GM12892 (cell line): Measurements from ENCODE around the gene KCNK1.

Source experiments
- DNase-seq: peaks from one replicate; pipeline ENCODE4 v3.0.0; 2011; ENCODE audit not compliant: insufficient read length
- FAIRE-seq: peaks from 2 replicates; lab custom pipeline; 2011; peaks lifted over from hg19 to GRCh38; lab: Jason Lieb, UNC
- POLR2A ChIP-seq: IDR thresholded peaks from 2 replicates; pipeline ENCODE4 v1.6.1; 2011; ENCODE audit warnings: low read depth, low read length, control low read depth
- POLR2AphosphoS5 ChIP-seq: IDR thresholded peaks from 2 replicates; pipeline ENCODE4 v1.6.1; 2011; ENCODE audit warnings: low read depth, low read length, control low read depth
- TAF1 ChIP-seq: IDR thresholded peaks from 2 replicates; pipeline ENCODE4 v1.6.1; 2011; ENCODE audit warnings: low read depth, mild to moderate bottlenecking, control low read depth, low read length, borderline replicate concordance

Gene KCNK1

DNA sequence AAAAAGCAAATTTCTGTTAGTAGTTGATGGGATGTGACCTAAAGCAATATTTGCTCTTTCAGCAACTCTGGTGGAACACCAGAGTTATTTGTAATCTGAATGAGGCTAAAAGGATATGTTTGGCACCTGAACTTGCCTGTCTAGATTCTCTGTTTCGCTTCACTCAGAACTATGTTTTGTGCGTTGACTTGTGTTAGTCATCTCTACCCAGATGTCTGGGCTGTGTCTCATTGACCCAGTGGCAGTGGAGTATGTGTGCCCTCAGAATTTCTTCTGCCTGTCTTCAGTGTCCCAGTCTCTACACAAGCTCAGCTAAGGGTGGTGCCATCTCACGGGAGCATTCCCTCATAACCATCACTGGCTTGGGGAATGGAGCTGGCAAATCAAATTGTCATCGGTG, 13.9 kb downstream of the KCNK1 start:
- DNase-seq, result peak; percentile 19
- FAIRE-seq, result peak; percentile 54
- TF ChIP-seq TAF1, result no peak
- TF ChIP-seq POLR2AphosphoS5, result no peak
- no peak for TF ChIP-seq POLR2A

DNA sequence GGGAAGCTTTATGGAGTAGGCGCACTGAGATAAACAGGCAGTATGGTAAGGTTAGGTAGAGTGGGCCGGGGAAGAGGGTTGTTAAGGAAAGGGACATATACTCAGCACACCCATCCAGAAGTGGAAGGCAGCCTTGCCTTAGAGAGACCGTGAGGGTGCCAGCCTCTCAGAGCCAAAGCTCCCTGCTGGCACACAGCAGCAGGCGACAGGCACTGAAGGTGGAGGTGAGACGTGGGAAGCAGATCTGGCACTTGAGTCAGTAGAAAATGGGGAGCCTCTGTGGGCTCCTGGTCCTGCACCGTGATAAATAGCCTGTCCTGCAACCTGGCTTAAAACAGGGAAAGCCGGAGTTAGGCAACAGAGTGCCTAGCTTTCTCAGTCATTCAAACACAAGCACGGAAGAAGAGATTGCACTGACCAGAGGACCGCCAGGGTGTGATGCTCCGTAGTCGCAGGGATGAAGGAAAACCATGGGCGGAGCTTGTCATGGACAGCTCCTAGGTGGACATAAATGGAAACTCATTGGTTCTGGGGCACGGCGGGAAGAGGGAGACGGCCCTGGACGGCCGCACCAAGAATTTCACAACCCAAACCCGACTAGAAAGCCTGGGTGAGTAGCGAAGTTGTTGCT, 15.5 kb downstream of the KCNK1 start:
- FAIRE-seq (no peak), DNase-seq (no peak)
- TF ChIP-seq POLR2AphosphoS5, result no peak
- no peak for TF ChIP-seq TAF1
- no peak for TF ChIP-seq POLR2A

DNA sequence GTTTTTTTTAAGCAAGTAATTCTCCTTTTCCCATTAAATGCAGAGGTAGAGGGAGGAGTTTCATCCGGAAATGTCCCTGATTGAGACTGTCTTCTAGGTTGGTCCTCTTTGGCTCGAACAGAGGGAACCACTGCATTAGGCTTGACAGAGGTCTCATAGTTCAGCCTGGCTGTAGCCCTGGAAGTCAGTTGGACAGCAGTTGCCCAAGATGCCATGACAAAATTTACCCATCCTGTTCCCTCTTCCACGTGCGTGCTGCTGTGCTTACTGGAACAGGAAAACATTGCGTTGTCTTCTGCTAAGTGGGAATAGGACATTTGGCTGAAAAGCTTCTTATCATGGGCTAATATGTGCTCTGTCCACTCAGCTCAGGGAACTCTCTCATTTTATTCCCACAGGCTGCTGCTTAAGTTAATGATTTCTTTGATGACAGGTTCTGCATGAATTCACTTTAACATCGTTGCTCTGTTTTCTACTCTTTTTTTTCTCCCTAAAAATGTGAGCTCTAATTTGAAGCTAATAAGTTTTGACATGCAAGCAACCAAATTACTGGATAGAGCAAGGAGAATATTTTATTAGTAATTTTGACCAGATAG, 18.0 kb downstream of the KCNK1 start:
- DNase-seq (no peak), FAIRE-seq (no peak)
- no peak for TF ChIP-seq POLR2AphosphoS5
- no peak for TF ChIP-seq POLR2A
- no peak for TF ChIP-seq TAF1

DNA sequence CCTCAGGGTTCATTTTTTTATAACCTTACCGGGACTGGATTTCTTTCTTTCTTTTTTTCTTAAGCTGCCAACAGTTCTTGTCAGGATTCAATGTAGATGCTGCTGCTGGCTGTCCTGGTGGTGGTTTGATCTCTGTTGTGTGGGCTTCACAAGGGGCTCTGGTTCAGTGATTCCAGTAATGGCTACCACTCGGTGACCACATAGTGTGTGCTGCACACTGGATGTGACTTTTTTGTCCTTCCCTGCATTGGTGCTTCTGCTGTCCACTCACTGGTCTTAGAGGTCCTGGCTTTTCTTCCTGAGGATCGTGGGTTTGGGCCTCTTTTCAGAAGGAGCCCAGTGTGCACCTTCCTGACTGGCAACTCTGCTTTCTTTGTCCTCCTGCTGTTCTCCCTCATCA, 18.5 kb downstream of the KCNK1 start:
- TF ChIP-seq POLR2A, result no peak
- no peak for TF ChIP-seq POLR2AphosphoS5
- TF ChIP-seq TAF1, result no peak
- DNase-seq (no peak), FAIRE-seq (no peak)

GRCh38 chr1:233635765-233636502, 22.0 kb downstream of the KCNK1 start:
- DNase-seq (no peak), FAIRE-seq (no peak)
- TF ChIP-seq TAF1 (no peak), POLR2A (no peak), POLR2AphosphoS5 (no peak)

DNA sequence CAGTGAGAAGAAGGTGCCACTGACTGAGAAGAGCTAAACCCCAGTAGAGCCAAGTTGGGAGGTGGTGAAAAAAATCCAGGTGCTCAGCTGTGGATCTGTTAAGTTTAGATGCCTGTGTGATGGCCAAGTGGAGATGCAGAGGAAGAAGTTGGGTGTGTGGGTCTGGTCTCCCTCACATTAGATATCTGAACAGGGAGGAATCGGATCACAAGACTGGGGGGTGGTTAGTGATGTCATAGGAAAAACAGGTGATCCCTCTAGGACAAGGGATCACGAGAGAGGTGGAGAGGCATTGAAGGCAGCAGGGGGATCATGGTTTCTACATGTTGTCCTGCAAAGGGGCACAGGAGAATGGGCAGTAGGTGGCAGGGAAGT, 22.6 kb downstream of the KCNK1 start:
- DNase-seq, result no peak
- no peak for FAIRE-seq
- TF ChIP-seq TAF1 (no peak), POLR2AphosphoS5 (no peak), POLR2A (no peak)

- no peak for FAIRE-seq
- no peak for DNase-seq
- TF ChIP-seq POLR2AphosphoS5 (no peak), TAF1 (no peak), POLR2A (no peak)
Observed at GRCh38 chr1:233638513-233638912, 24.6 kb downstream of the KCNK1 start.

DNA sequence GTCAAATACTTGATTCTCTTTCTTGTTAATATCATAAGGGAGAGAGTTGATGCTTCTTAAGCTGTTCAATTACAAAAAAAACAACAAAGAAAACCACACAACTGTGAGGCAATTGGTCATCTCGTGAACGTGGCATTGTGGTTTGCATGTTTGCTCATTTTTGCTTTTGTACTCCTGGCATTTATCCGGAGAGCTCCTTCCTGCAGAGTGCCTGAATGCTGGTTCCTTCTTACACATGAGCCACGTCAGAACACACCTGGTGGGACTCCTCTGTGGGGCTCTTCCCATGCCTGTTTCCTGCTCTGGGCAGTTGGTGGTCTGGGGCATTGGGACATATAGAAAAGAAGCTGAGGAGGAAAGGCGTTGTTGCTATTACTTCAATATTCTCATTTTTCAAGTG, 25.7 kb downstream of the KCNK1 start:
- FAIRE-seq (peak; percentile 51), DNase-seq (no peak)
- TF ChIP-seq POLR2AphosphoS5, result no peak
- TF ChIP-seq TAF1, result no peak
- no peak for TF ChIP-seq POLR2A

DNA sequence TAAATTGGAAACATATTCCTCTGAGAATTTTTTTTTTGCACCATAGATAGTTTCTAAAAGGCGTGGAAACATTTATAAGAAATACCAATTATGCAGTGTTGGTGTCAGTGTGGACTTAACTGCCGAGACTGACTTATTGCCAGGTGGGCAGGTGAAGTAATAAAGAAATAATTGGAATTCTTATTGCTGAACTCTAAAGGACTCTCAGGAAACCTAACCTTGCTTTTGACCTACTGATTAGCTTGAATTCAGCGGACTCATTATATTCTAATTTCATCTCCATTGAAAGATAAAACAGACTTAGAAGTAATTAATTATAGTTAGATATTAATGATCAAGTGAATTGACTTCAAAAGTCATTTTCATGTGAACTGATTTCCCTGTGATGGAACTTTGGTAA, 26.3 kb downstream of the KCNK1 start:
- no peak for TF ChIP-seq POLR2A
- no peak for TF ChIP-seq POLR2AphosphoS5
- TF ChIP-seq TAF1, result no peak
- DNase-seq (no peak), FAIRE-seq (no peak)

- FAIRE-seq (no peak), DNase-seq (no peak)
- TF ChIP-seq POLR2A (no peak), TAF1 (no peak), POLR2AphosphoS5 (no peak)
Observed at GRCh38 chr1:233641029-233641428, 27.1 kb downstream of the KCNK1 start.

DNA sequence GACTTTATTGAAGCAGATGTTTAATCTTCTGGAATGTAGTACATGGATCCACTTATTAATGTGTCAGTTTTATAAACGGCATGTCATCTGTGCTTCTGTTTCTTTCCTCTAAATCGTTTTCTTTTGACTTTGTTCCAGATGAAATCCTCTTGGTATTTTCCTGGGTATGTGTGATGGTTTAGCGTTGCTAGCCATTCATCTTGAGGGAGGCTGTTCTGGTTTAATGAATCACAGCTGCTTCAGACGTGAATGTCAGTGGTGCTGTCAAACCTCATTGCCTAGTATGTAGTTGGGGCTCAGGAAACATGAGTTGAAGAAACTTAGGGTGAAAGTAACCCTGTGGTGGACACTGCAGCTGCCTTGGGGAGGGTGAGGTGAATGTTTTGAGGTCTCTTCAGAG, 33.2 kb downstream of the KCNK1 start:
- TF ChIP-seq POLR2A, result no peak
- TF ChIP-seq POLR2AphosphoS5, result no peak
- TF ChIP-seq TAF1, result no peak
- DNase-seq (no peak), FAIRE-seq (no peak)

GRCh38 chr1:233647636-233648035, 33.7 kb downstream of the KCNK1 start:
- DNase-seq (no peak), FAIRE-seq (no peak)
- TF ChIP-seq POLR2AphosphoS5 (no peak), TAF1 (no peak), POLR2A (no peak)
